Measurements from ENCODE around the gene ECE1.
"Not testable (repeated sequence)": the region's sequence is repeated elsewhere in the genome, so short reads cannot be mapped to it uniquely, and the experiment has no call there.

The ECE1 gene

DNA sequence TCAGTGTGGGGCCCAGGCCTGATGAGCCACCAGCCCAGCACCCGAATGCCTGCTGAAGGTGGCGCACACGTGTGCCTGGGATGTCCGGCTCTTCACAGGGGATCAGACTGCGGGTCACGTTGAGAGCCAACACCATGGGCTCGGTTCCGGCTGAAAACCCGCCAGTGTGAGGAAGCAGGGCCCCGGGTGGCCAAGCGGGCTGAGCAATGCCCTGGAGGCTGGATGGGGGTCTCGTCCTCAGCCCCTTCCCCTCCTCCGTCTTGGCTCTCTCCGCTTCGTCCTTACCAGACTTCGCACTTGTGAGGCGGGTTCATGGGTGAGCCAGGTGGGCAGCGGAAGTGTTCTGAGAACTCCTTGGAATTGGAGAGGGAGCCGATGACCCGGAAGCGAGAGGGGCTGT lies 70.6 kb downstream of the ECE1 start:
- DNase-seq (ENCODE audit: low spot score): no peak

DNA sequence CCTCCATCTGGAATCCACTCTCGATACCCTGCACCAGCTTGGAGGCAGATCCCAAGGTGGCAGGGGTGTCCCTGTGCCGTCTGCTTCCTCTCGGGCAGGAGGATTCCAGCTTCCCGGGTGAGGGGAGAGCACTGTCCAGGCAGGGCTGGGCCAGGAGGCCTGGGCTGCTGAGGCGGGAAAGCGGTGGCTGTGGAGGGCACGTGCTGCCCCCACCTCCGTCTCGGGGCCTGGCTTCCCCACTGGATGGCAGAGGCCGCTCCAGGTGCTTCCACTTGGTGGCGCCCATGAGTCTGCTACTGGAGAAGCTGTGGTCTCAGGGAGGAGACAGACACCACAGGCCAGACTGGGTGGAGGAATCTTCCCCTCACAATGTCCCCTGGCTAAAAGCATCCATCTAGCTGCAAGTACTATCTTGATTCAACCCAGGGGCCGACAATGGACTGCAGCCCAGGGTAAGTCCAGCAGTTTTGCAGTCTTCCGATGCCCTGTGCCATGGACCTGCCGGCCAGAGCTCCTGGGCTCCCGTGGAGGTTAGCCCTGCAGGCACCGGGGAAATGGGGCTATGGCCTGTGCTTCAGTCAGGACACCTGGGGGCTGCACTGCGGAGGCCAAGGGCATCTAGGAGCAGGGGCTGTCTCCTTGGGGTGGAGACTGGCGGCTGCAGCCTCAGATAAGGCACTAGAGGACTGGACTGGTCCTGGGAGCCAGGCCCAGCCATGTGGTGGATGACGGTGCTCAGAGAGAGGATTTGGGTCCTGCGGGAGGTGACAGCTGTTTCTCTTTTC lies 72.3 kb downstream of the ECE1 start:
- DNase-seq (ENCODE audit: low spot score): peak; percentile 64

DNA sequence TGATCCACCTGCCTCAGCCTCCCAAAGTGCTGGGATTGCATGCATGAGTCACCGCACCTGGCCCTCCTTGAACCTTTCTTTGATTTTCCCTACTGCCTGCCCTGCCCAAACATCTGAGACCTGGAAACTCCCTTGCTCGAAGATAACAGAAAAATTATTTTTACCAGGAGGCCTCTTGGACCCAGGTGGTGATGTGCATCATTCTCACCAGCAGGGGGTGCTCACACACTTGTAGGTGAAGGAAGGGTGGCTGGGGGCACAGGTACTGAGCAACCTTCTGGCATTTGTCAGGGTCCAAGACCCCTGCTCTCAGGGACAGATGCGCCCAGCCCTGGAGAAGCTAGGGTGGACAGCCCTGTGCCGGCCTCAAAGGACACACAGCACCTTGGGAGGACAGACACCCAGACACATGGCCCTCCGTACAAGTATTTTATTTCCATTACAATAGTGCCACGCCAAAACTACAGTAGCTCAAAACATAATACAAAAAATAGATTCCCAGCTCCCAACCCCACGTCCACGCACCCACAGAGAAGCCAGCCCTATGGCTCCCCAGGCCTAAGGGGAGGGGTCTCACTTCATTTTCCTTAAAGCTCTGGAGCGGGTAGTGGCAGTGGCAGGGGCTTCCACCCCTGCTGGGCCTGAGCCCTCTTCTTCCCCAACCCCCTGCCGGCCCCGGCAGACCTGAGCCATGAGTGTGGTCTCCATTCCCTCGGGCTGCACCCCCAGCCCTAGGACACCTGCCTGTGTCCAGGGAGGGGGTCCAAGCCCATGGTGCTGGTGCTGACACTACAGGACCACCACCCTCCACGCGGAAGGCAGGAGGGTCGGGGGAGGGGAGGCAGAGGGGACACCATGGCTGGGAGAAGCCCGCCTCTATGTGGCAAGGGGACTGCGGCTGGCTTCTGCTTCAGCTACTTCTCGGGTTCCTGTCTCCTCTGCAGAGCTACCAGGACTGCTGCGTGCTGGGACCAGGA lies 73.1 kb downstream of the ECE1 start:
- peak; percentile 78 for DNase-seq (ENCODE audit: low spot score)

DNA sequence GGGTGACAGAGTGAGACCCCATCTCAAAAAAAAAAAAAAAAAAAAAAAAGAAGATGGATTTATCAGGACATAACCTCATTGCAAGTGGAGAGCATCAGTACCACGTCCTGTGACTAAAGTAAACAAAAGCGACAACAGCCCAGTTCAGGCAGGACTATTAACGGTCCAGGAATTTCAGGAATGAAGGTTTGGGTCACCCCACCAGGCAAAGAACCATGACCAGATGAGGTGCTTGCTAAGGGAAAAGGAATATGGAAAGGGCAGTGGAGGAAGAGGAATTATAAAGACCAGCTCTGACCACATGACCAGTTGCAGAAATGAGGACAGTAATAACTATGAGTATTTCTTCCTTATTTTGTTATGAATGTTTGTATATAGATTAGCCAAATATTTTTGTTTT lies 78.1 kb downstream of the ECE1 start:
- DNase-seq (ENCODE audit: low spot score): no peak

DNA sequence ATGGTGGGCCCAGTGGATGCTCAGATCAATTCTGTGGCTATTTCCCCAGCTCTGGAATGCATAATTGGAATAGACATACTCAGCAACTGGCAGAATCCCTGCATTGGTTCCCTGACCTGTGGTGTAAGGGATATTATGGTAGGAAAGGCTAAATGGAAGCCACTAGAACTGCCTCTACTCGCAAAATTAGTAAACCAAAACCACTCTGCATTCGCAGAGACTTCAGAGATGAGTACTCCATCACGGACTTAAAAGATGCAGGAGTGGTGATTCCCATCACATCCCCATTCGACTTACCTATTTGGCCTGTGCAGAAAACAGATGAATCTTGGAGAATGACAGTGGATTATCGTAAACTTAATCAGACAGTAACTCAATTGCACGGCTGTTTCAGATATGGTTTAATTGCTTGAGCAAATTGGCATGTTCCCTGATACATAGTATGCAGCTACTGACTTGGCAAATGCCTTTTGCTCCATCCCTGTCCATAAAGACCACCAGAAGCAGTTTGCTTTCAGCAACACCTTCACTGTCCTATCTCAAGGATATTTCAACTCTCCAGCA lies 82.0 kb downstream of the ECE1 start:
- not testable (repeated sequence) for DNase-seq (ENCODE audit: low spot score)

DNA sequence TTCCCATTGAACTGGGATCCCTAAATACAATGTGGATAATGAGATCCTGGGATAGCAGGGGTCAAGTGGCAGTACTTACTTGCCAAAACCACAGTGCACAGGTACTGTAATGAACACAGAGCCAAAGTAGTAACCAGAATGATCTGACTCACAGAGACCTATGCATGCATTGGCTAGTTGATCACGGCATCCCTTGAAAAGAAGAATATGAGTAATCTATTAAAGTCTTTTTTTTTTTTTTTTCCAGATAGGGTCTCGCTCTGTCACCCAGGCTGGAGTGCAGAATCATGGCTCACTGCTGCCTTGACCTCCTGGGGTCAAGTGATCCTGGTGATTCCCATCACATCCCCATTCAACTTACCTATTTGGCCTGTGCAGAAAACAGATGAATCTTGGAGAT lies 84.1 kb downstream of the ECE1 start:
- DNase-seq (ENCODE audit: low spot score): no peak

DNA sequence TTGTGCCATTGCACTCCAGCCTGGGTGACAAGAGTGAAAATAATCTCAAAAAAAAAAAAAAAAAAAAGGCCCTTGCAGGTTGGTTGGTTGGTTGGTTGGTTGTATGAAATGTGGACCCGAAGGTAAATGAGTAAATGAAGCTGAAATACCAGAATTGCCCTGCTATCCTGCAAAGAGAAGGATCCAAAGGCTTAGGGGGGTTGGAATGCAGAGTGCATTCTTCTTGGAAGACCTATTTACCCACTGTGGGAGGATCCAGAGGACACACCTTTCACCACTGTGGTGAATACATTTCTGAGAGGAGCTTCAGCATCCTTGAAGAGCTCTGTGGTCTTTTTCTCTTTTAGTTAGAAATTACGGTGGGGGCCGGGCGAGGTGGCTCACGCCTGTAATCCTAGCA lies 84.8 kb downstream of the ECE1 start:
- DNase-seq (ENCODE audit: low spot score): no peak

DNA sequence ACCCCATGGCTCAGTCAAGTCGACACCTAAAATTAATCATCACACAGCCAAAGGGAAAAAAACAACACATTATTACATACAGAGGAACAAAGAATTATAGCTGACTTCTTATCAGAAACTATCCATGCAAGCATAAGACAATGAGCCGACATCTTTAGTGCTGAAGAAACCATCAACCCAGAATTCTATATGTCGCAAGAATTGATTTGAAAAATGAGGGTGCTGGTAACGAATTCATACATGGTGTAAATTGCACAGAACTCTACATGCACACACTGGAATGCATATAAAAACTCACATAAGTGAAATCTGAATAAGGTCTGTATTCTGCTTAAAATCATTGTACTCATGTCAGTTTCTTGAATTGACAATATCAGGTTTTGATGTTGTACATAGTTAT lies 88.6 kb downstream of the ECE1 start:
- DNase-seq (ENCODE audit: low spot score): no peak

DNA sequence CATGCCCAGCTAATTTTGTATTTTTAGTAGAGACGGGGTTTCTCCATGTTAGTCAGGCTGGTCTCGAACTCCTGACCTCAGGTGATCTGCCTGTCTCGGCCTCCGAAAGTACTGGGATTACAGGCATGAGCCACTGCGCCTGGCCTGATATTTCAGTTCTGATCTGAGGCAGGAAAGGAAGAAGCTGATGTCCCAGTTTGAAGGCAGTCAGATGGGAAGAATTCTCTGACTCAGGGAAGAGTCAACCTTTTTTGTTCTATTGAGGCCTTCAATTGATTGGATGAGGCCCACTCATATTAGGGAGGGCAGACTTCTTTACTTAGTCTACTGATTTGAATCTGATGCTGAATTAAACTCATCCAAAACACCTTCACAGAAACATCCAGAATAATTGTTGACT lies 89.0 kb downstream of the ECE1 start:
- not testable (repeated sequence) for DNase-seq (ENCODE audit: low spot score)

DNA sequence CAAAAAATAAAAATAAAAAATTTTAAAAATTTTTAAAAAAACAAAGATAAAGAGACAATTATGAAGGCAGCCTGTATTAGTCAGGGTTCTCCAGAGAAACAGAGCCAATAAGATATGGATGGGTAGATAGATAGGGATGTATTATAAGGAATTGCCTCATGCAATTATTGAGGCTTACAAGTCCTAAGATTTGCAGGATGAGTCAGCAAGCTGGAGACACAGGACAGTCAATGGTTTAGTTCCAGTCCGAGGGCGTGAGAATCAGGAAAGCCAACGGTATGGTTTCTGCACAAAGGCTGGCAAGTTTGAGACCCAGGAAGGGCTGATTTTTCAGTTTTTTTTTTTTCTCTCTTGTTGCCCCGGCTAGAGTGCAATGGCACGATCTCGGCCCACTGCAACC lies 89.5 kb downstream of the ECE1 start:
- no peak for DNase-seq (ENCODE audit: low spot score)

DNA sequence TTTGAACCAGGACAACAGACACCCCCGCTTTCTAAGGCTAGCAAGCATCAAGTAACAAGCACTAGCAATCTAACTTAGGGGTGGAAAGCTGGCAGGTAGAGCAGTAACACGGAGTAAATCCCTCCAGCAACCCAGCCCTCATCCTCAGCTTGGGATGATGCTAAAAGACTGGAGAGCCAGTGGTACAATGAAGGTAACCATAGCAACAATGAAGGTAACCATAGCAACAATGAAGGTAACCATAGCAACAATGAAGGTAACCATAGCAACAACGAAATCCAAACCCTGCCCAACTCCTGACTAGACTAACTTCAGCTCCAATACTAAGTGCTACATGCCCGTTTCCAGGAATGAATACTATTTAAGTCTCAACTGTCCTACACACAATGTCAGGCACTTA lies 91.3 kb downstream of the ECE1 start:
- no peak for DNase-seq (ENCODE audit: low spot score)

DNA sequence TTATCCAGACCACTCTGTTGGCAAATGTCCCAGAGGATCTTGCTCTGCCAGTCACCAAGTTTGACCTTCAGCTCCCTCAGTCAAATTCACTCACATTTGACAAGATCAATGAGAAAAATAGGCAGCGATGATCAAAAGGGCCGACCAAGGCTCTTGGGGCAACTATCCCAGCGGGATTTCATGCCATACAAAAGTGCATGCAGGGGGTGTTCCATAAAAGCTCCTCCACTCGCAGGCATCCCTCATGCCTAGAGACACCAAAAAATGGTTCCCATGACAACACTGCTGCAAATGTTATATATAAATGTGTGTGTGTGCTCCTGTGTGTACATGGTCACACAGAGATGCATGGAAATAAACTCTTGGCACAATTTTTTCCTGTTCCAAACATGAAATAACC lies 97.4 kb downstream of the ECE1 start:
- no peak for DNase-seq (ENCODE audit: low spot score)

DNA sequence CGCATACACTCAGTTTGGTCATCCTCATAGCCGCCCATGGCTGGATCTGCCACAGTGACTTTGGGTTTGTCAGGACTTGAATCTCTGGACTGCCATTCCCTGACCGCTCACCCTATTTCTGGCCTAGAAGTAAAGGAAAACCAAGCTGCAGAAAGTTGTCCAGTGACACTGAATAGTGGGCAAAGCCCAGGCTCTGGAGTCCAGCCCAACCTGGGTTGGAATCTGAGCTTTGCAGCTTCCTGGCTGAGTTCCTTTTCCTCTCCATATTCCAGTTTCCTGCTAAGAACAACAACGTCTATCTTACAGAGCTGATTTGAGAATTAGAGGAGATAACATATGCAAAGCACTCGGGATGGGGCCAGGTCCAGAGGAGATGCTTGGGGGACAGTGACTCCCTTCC lies 98.0 kb downstream of the ECE1 start:
- DNase-seq (ENCODE audit: low spot score): no peak

DNA sequence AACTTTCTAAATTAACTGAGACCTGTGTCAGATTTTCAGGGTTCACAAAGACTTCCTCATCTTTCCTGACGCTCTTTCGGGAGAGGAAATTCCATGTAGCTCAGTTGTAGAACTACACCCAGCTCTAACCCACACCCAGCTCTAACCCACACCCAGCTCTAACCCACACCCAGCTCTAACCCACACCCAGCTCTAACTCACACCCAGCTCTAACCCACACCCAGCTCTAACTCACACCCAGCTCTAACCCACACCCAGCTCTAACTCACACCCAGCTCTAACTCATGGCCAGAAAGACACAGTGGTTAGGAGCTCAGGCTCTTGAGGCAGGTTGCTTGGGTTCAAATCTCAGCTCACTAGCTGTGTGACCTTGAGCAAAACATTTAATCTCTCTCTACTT lies 99.5 kb downstream of the ECE1 start:
- not testable (repeated sequence) for DNase-seq (ENCODE audit: low spot score)

DNA sequence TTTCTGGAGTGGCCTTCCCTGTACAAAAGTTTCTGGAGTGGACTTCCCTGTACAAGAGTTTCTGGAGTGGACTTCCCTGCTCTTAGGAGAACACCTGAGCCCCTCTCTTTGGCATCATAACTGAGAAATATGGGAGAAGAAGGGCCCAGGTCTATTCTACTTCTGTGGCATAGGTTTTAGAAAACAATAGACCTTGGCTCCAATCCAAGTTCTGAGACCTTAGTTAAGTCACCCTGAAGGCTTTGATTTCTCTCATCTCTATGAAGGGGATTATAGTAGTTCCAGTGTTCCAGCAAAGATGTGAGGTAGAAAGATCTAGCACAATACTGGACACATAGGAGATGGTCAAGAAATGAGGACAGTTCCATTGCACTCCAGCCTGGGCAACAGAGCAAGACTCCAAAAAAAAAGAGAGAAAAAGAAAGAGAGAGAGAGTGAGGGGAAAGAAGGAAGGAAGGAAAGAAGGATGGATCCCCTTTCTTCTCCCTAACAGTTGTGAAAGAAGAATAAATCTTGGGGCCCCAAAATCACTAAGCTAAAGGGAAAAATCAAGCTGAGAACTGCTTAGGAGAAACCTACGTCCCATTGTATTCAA lies 100.3 kb downstream of the ECE1 start:
- no peak for DNase-seq (ENCODE audit: low spot score)

DNA sequence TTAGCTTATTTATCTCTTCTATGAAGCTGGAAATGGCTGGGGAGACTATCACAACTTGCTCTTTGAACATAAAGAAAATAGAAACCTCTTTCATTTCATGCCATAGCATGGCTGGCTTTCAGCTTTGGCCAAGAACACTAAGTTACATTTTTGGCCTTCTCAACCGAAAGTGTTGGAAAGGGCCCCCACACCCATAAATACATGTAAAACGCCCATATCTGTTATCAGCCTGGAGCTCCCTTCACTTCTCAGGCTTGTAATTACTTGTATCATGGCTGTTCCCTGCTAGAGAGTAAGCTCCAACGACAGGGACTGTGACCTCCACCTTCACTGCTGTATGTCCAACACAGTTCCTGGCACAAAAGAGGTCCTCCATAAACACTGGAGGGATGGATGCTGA lies 100.8 kb downstream of the ECE1 start:
- DNase-seq (ENCODE audit: low spot score): no peak

DNA sequence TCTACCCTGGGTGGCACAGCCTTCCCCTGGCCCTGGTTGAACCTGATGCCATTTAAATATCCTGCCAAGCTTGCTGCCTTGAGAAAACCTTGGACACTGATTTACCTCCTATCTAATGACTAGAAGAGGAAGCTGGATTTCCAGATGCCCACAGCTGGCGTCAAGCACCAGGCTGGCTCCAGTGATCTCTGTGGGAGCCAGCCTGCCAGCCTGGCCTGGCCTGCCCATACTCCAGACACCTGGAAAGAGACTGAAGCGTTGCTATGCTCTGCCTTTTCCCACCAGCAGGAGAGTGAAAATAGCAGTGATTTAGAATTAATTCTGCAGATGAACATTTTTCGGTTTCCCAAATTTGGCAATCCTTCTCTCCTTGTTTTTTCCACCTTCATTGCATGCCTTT lies 102.0 kb downstream of the ECE1 start:
- no peak for DNase-seq (ENCODE audit: low spot score)

DNA sequence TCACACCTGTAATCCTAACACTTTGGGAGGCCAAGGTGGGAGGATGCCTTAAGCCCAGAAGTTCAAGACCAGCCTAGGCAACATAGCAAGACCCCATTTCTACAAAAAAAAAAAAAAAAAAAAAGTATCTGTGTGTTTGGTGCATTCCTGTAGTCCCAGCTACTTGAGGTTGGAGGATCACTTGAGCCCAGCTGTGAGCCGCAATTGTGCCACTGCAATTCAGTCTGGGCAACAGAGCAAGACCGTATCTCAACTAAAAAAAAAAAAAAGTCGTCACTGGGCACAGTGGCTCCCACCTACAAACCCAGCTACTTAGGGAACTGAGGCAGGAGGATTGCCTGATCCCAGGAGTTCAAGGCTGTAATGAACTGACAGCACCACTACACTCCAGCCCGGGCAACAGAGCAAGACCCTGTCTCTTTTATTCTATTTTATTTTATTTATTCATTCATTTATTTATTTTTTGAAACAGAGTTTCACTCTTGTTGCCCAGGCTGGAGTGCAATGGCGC lies 105.0 kb downstream of the ECE1 start:
- DNase-seq (ENCODE audit: low spot score): no peak

DNA sequence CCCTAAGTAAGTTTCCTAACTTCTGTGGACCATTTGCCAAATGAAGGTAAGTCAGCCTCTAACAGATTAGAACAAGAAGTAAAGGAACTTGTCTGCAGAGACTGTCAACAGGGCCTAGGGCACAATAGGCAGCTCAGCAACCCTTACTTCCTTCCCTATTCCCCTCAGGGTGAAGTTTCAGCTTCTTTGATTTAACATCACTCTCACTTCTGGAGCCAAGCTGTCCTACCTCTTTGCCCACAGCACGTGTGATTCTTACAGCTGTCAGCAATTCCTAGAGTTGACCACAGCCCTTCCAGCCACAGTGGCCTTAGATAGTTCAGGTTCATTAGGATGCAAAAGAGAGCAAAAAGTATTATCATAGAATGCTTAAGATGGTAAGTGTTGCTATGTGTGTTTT lies 106.0 kb downstream of the ECE1 start:
- DNase-seq (ENCODE audit: low spot score): peak; percentile 40

DNA sequence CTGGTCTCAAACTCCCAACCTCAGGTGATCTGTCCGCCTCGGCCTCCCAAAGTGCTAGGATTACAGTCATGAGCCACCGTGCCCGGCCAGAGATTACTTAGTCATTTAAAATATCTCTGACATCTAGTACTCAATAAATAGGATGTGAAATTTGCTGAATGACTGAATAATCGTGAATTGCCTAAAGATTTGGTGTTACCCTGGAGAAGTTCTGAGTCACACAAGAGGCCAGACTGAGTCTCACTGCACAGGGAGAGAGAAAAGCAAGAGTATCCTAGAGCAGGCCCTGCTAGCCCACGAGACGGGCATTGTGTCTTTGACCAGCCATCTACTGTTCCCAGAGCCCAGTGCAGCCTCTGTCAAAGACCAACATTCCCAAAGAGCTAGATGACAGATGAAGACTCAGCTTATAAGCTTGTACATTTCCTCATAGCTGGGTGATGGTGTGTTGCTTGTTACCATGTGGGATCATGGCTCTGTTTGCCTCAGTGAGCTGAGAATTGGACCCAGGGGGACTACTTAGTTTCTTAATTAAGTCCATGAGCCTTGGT lies 108.0 kb downstream of the ECE1 start:
- DNase-seq (ENCODE audit: low spot score): no peak

DNA sequence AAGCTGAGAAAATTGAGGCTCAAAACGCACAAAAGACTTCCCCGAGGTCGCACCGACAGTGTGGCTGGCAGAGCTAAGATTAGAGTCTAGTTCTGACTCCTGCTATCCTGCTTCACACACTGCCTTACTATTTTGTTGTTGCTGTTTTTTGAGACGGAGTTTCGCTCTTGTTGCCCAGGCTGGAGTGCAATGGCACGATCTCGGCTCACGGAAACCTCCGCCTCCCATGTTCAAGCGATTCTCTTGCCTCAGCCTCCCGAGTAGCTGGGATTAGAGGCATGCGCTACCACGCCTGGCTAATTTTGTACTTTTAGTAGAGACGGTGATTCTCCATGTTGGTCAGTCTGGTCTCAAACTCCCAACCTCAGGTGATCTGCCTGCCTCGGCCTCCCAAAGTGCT lies 112.0 kb downstream of the ECE1 start:
- DNase-seq (ENCODE audit: low spot score): not testable (repeated sequence)
